Measurements from ENCODE around the gene ERGIC2. TPM values are rescaled to one million over a fixed set of nuclear protein-coding genes. Genes with fewer than 3 reads are reported as not detected.
A peak's percentile ranks its signal among the peaks of the same experiment; 100 is the strongest.

ERGIC2 gene
- total and polyA plus RNA-seq, 9 of the 15 experiments (the other 6 are each of a cell fraction or from before 2014, with no cell fraction given) = 24.1 to 180 (median 75.7) TPM

GRCh38 chr12:29428633-29429032 is 47.7 kb upstream of the ERGIC2 start:
- no TSS peak for BruUV-seq (replicated peaks)
- no peaks in the 10 kb centered on the region for H3K36me3 ChIP-seq (ENCODE audit: control insufficient read depth, insufficient read depth, low read length)
- peak overlapping the region; percentile 12; the same call in 1 of the 2 replicates for H2AFZ ChIP-seq (ENCODE audit: low read depth, low read length)
- no peaks in the 10 kb centered on the region for H3K9me3 ChIP-seq (replicated peaks; ENCODE audit: control insufficient read depth, insufficient read depth, low read depth, low read length)
- no peak overlapping the region for H3K9ac ChIP-seq (ENCODE audit: insufficient read depth in 1 of 2, low read depth in 2 of 2, low read length in 2 of 2)
- H4K20me1 ChIP-seq (replicated peaks; ENCODE audit: control insufficient read depth, insufficient read depth, low read length) = no peaks in the 10 kb centered on the region
- in situ Hi-C loops (cut with MboI) (no loop called here), intact Hi-C loops (cut with micrococcal nuclease) (loop anchor here (5.0 to 10.0 kb wide), 2 partner anchors 121 to 344 kb away; no protein-coding TSS in a partner anchor)
- H3K27ac ChIP-seq (ENCODE audit: extremely low read depth, low read depth, low read length) = peak overlapping the region; percentile 17; the same call in 1 of the 3 replicates
- no peaks in the 10 kb centered on the region for H3K27me3 ChIP-seq (ENCODE audit: control insufficient read depth in 2 of 2, insufficient read depth in 2 of 2, low read length in 2 of 2)
- no peaks in the 10 kb centered on the region for H3K9me1 ChIP-seq (ENCODE audit: control insufficient read depth, insufficient read depth, low read length)
- ATAC-seq = peak; percentile 50
- no peaks in the 10 kb centered on the region for H3K4me1 ChIP-seq (replicated peaks in 1 of 2; ENCODE audit: control insufficient read depth in 2 of 2, insufficient read depth in 2 of 2, low read length in 2 of 2)
- peak in 1 of 4 experiments; percentile 6 for DNase-seq (ENCODE audit: extremely low read depth in 1 of 4, low spot score in 3 of 4)
- ChIA-PET CTCF (ENCODE audit: low intra/inter-chr PET ratio) (no interaction called here), POLR2A (no interaction called here)
- H3K79me2 ChIP-seq (ENCODE audit: control insufficient read depth, insufficient read depth, low read length) = no peaks in the 10 kb centered on the region
- H3K4me3 ChIP-seq = no peak overlapping the region
- no peak overlapping the region for H3K4me2 ChIP-seq (ENCODE audit: insufficient read depth, low read length)
- no peak for FAIRE-seq
- peak; percentile 23; the same call in 1 of the 2 replicates for TF ChIP-seq NFIC (IDR thresholded peaks at IDR 0.05)
- peak; percentile 92 for TF ChIP-seq FOSL1 (tag; conservative IDR thresholded peaks at IDR 0.05)
- peak; percentile 87 for TF ChIP-seq POLR2H (tag; IDR thresholded peaks at IDR 0.05; ENCODE audit: low read depth)
- TF ChIP-seq MEIS2 (IDR thresholded peaks at IDR 0.05; ENCODE audit: partially characterized antibody) = peak; percentile 5
- TF ChIP-seq CEBPB (tag; IDR thresholded peaks at IDR 0.05) = peak; percentile 64
- no peak for TF ChIP-seq SPI1 (IDR thresholded peaks at IDR 0.05; ENCODE audit: borderline replicate concordance, low read depth, low read length)
- TF ChIP-seq NR0B1 (IDR thresholded peaks at IDR 0.05; ENCODE audit: partially characterized antibody) = no peak
- peak; percentile 49 for TF ChIP-seq POLR3A (IDR thresholded peaks at IDR 0.05; ENCODE audit: borderline replicate concordance, extremely low read depth, insufficient read depth, insufficient read length)
- no peak for TF ChIP-seq TFAP4 (CRISPR knock-in tag; IDR thresholded peaks at IDR 0.05; ENCODE audit: borderline replicate concordance)
- TF ChIP-seq JUND (IDR thresholded peaks at IDR 0.05; ENCODE audit: borderline replicate concordance, low read depth, low read length) = peak; percentile 65; the same call in 1 of the 2 replicates
- peak; percentile 62; the same call in 1 of the 3 replicates for TF ChIP-seq JUND (tag; IDR thresholded peaks at IDR 0.05; ENCODE audit: borderline replicate concordance, low read depth, low read length)
- TF ChIP-seq NR2C2 (CRISPR knock-in tag; IDR thresholded peaks at IDR 0.05) = no peak
- TF ChIP-seq NR2C2 (tag; IDR thresholded peaks at IDR 0.05) = peak; percentile 56; the same call in 1 of the 2 replicates
- TF ChIP-seq JUN (IDR thresholded peaks at IDR 0.05; ENCODE audit: borderline replicate concordance, low read depth, low read length) = peak; percentile 38; the same call in 1 of the 2 replicates
- TF ChIP-seq JUN (CRISPR knock-in tag; IDR thresholded peaks at IDR 0.05; ENCODE audit: borderline replicate concordance) = no peak
- peak; percentile 80 for TF ChIP-seq ATF3 (IDR thresholded peaks at IDR 0.05)
- no peak for TF ChIP-seq ATF3 (CRISPR knock-in tag; conservative IDR thresholded peaks at IDR 0.05)
- peak; percentile 62; the same call in 1 of the 2 replicates for TF ChIP-seq ZNF589 (CRISPR knock-in tag; IDR thresholded peaks at IDR 0.05; ENCODE audit: low read depth)
- peak; percentile 25 to 69; a peak in 1 of 4 replicates for TF ChIP-seq TRIM24 (IDR thresholded peaks at IDR 0.05)
- no peak for TF ChIP-seq ZNF3 (CRISPR knock-in tag; IDR thresholded peaks at IDR 0.05)
